IMR-90 (cell line): ENCODE results near the gene RGS5. TPM values are rescaled to one million over a fixed set of nuclear protein-coding genes. Genes with fewer than 3 reads are reported as not detected.

Experiments used
- ATAC-seq: fragments of 200-7000 bp; cut with Tn5 transposase; 2 replicates; pipeline ENCODE4 v1.9.1; 2020; ENCODE audit warnings: low read depth, mild to moderate bottlenecking, moderate library complexity
- BruUV-seq: library from RNA; stranded (reverse); fragments of 400-500 nt; replicated peaks from 2 replicates; lab custom pipeline; 2021; lab: Mats Ljungman, UMichigan
- CTCF ChIA-PET: fragments of 300-600 bp; formaldehyde crosslinking; extraction: SDS; loops from one replicate; lab custom pipeline; 2021; ENCODE audit warnings: antibody characterized with exemption; lab: Yijun Ruan, JAX
- POLR2A ChIA-PET: fragments of 300-600 bp; sonication (Branson Sonifier 250); formaldehyde crosslinking; loops from one replicate; lab custom pipeline; 2022; ENCODE audit warnings: antibody characterized with exemption; ENCODE audit not compliant: unreplicated experiment; lab: Charles Lee
- DNase-seq: peaks from one replicate; pipeline ENCODE4 v3.0.0; 2013
- H2AFZ ChIP-seq: replicated peaks from 2 replicates; pipeline ENCODE3; 2013; ENCODE audit warnings: low read length, mild to moderate bottlenecking; ENCODE audit not compliant: poor library complexity
- H2AK5ac ChIP-seq: 2 replicates; pipeline ENCODE4 v1.6.1; 2013; ENCODE audit warnings: low read depth, low read length, inconsistent platforms
- H2AK9ac ChIP-seq: replicated peaks from 2 replicates; pipeline ENCODE3; 2013; ENCODE audit warnings: mild to moderate bottlenecking, low read depth, low read length, moderate library complexity; ENCODE audit not compliant: poor library complexity
- H2BK120ac ChIP-seq: 2 replicates; pipeline ENCODE4 v1.6.1; 2013; ENCODE audit warnings: low read depth, low read length, inconsistent platforms
- H2BK15ac ChIP-seq: 3 replicates; pipeline ENCODE4 v1.6.1; 2013; ENCODE audit warnings: low read depth, low read length, inconsistent platforms
- H2BK20ac ChIP-seq: 2 replicates; pipeline ENCODE4 v1.6.1; 2013; ENCODE audit warnings: low read depth, mild to moderate bottlenecking, inconsistent platforms, low read length, moderate library complexity
- H2BK5ac ChIP-seq: 2 replicates; pipeline ENCODE4 v1.6.1; 2013; ENCODE audit warnings: mild to moderate bottlenecking, low read depth, low read length, inconsistent platforms; ENCODE audit not compliant: poor library complexity, severe bottlenecking
- H3K14ac ChIP-seq: replicated peaks from 2 replicates; pipeline ENCODE4 v1.6.1; 2013; ENCODE audit warnings: low read depth, low read length, inconsistent platforms
- H3K18ac ChIP-seq: 2 replicates; pipeline ENCODE4 v1.6.1; 2013; ENCODE audit warnings: low read depth, low read length, control low read depth
- H3K23ac ChIP-seq: 2 replicates; pipeline ENCODE4 v1.6.1; 2013; ENCODE audit warnings: low read depth, low read length, inconsistent platforms
- H3K27ac ChIP-seq: 2 replicates; pipeline ENCODE4 v1.5.1; 2013; ENCODE audit warnings: mild to moderate bottlenecking, control low read depth, low read length; ENCODE audit not compliant: insufficient read depth
- H3K27me3 ChIP-seq: 2 replicates; pipeline ENCODE4 v1.6.1; 2013; ENCODE audit warnings: low read length; ENCODE audit not compliant: control insufficient read depth, insufficient read depth
- H3K36me3 ChIP-seq: 2 replicates; pipeline ENCODE4 v1.6.1; 2013; ENCODE audit warnings: low read length, mixed read lengths; ENCODE audit not compliant: control insufficient read depth, insufficient read depth
- H3K4ac ChIP-seq: 2 replicates; pipeline ENCODE4 v1.6.1; 2013; ENCODE audit warnings: low read depth, low read length, inconsistent platforms
- H3K4me1 ChIP-seq: 2 replicates; pipeline ENCODE4 v1.6.1; 2013; ENCODE audit warnings: low read length, mixed read lengths; ENCODE audit not compliant: control insufficient read depth, insufficient read depth
- H3K4me2 ChIP-seq: 2 replicates; pipeline ENCODE4 v1.6.1; 2013; ENCODE audit warnings: low read depth, mild to moderate bottlenecking, control low read depth, low read length, moderate library complexity
- H3K4me3 ChIP-seq: 2 replicates; pipeline ENCODE4 v1.5.1; 2013; ENCODE audit warnings: low read depth, mild to moderate bottlenecking, control low read depth, low read length, moderate library complexity; ENCODE audit not compliant: insufficient read depth
- H3K56ac ChIP-seq: 2 replicates; pipeline ENCODE4 v1.6.1; 2013; ENCODE audit warnings: low read length, inconsistent platforms; ENCODE audit not compliant: insufficient read depth; ENCODE audit errors: extremely low read depth
- H3K79me1 ChIP-seq, 2 experiments: 2 replicates each; pipeline ENCODE4 v1.6.1; 2013; ENCODE audit warnings: low read length in 2 of 2, inconsistent platforms in 1 of 2, low read depth in 1 of 2
- H3K9ac ChIP-seq: 2 replicates; pipeline ENCODE4 v1.6.1; 2013; ENCODE audit warnings: low read depth, low read length, control low read depth
- H3K9me1 ChIP-seq: 2 replicates; pipeline ENCODE4 v1.6.1; 2013; ENCODE audit warnings: low read length, inconsistent platforms; ENCODE audit not compliant: insufficient read depth
- H3K9me3 ChIP-seq: 2 replicates; pipeline ENCODE4 v1.6.1; 2013; ENCODE audit warnings: low read length; ENCODE audit not compliant: control insufficient read depth, insufficient read depth
- H4K20me1 ChIP-seq: 2 replicates; pipeline ENCODE4 v1.6.1; 2013; ENCODE audit warnings: low read length, inconsistent platforms; ENCODE audit not compliant: insufficient read depth
- H4K5ac ChIP-seq: 2 replicates; pipeline ENCODE4 v1.6.1; 2013; ENCODE audit warnings: mild to moderate bottlenecking, low read depth, low read length, control low read depth
- H4K8ac ChIP-seq, 2 experiments: 2 replicates each; pipeline ENCODE4 v1.6.1; 2013; ENCODE audit warnings: low read depth in 2 of 2, low read length in 2 of 2, control low read depth in 1 of 2, inconsistent platforms in 1 of 2
- H4K91ac ChIP-seq: 2 replicates; pipeline ENCODE4 v1.6.1; 2013; ENCODE audit warnings: low read depth, low read length, inconsistent platforms; ENCODE audit not compliant: insufficient read depth
- BHLHE40 ChIP-seq: fragments of 150-350 bp; IDR thresholded peaks from 2 replicates; pipeline ENCODE4 v1.6.1; 2016; ENCODE audit warnings: mild to moderate bottlenecking, low read depth, low read length
- CEBPB ChIP-seq: IDR thresholded peaks from 2 replicates; pipeline ENCODE4 v1.6.1; 2012; ENCODE audit warnings: low read depth, low read length, improper control_type of control experiment
- CHD1 ChIP-seq: IDR thresholded peaks from 2 replicates; pipeline ENCODE4 v1.6.1; 2012; ENCODE audit warnings: low read depth, low read length, improper control_type of control experiment
- CTCF ChIP-seq: conservative IDR thresholded peaks from 2 replicates; pipeline ENCODE4 v1.5.1; 2012; ENCODE audit warnings: mild to moderate bottlenecking, low read depth, low read length, improper control_type of control experiment
- ELK1 ChIP-seq: fragments of 150-350 bp; IDR thresholded peaks from 2 replicates; pipeline ENCODE4 v1.6.1; 2016; ENCODE audit warnings: low read depth, mild to moderate bottlenecking, low read length, moderate library complexity, borderline replicate concordance
- FOS ChIP-seq: fragments of 150-350 bp; IDR thresholded peaks from 2 replicates; pipeline ENCODE4 v1.6.1; 2016; ENCODE audit warnings: low read depth, low read length
- MAFK ChIP-seq: IDR thresholded peaks from 2 replicates; pipeline ENCODE4 v1.6.1; 2012; ENCODE audit warnings: low read depth, low read length, improper control_type of control experiment
- MAZ ChIP-seq: IDR thresholded peaks from 2 replicates; pipeline ENCODE4 v1.6.1; 2012; ENCODE audit warnings: low read depth, mild to moderate bottlenecking, low read length, improper control_type of control experiment, moderate library complexity, borderline replicate concordance
- MXI1 ChIP-seq: IDR thresholded peaks from 2 replicates; pipeline ENCODE4 v1.6.1; 2012; ENCODE audit warnings: low read depth, mild to moderate bottlenecking, low read length, moderate library complexity, borderline replicate concordance
- NFE2L2 ChIP-seq: fragments of 150-350 bp; IDR thresholded peaks from 2 replicates; pipeline ENCODE4 v1.6.1; 2016; ENCODE audit warnings: low read depth, mild to moderate bottlenecking, low read length
- POLR2A ChIP-seq: IDR thresholded peaks from 2 replicates; pipeline ENCODE4 v1.6.1; 2012; ENCODE audit warnings: mild to moderate bottlenecking, low read depth, low read length
- RAD21 ChIP-seq: IDR thresholded peaks from 2 replicates; pipeline ENCODE4 v1.6.1; 2012; ENCODE audit warnings: low read length, improper control_type of control experiment
- RCOR1 ChIP-seq: IDR thresholded peaks from 2 replicates; pipeline ENCODE4 v1.6.1; 2012; ENCODE audit warnings: mild to moderate bottlenecking, low read length, improper control_type of control experiment; ENCODE audit not compliant: insufficient replicate concordance
- RFX5 ChIP-seq: IDR thresholded peaks from 2 replicates; pipeline ENCODE4 v1.8.0; 2012; ENCODE audit warnings: low read depth, mild to moderate bottlenecking, low read length, moderate library complexity
- SMC3 ChIP-seq: fragments of 150-350 bp; IDR thresholded peaks from 2 replicates; pipeline ENCODE4 v1.6.1; 2016; ENCODE audit warnings: low read depth, mild to moderate bottlenecking, antibody characterized with exemption, low read length, moderate library complexity
- USF2 ChIP-seq: fragments of 150-350 bp; IDR thresholded peaks from 2 replicates; pipeline ENCODE4 v1.6.1; 2017; ENCODE audit warnings: mild to moderate bottlenecking, antibody characterized with exemption, low read length, low read depth
- WGBS, 2 experiments: methylation state at CpG; one replicate each; pipeline versions ENCODE4 v1.1.5 to v1.1.7; 2013; ENCODE audit warnings: missing lambda C conversion rate in 2 of 2; ENCODE audit not compliant: insufficient read length in 1 of 2; ENCODE audit errors: extremely low coverage in 2 of 2; 5-methylcytosine and 5-hydroxymethylcytosine counted together
- dilution Hi-C: fragments of 300-500 bp; cut with HindIII; formaldehyde crosslinking; loops from one replicate; pipeline ENCODE4 v1.14.3; 2018; ENCODE audit warnings: low sequenced_read_pairs; ENCODE audit not compliant: unreplicated experiment
- in situ Hi-C: fragments of 300-500 bp; cut with MboI; formaldehyde crosslinking; loops from 3 replicates; pipeline ENCODE4 v1.14.3; 2019; ENCODE audit warnings: low sequenced_read_pairs, inconsistent platforms, mixed read lengths
- intact Hi-C: fragments of 100-400 bp; cut with micrococcal nuclease; formaldehyde crosslinking; loops from 2 replicates; pipeline ENCODE4 v1.10.0; 2022
- polyA plus RNA-seq, 3 experiments: library from polyadenylated mRNA; depleted of rRNA; stranded (reverse); fragments of >200 nt; gene quantifications; 2 replicates each; pipeline ENCODE4 v1.2.3, GENCODE V29; 2012; ENCODE audit warnings: low replicate concordance in 1 of 3
- total RNA-seq: library from RNA; depleted of rRNA; stranded (reverse); fragments of >200 nt; gene quantifications from 2 replicates; pipeline ENCODE4 v1.2.3, GENCODE V29; 2012

RGS5 gene
- total and polyA plus RNA-seq, 2 of the 4 experiments (the other 2 are of a cell fraction), result 21.4 to 40.0 TPM

GRCh38 chr1:163104385-163105099 is 98.2 kb downstream of the RGS5 start:
- Histone ChIP-seq H4K91ac (no peak overlapping the region), H2BK5ac (no peak overlapping the region), H3K23ac (no peak overlapping the region), H4K8ac (no peak overlapping the region), H2BK15ac (no peak overlapping the region), H3K4me3 (no peak overlapping the region), H2AK9ac (no peak overlapping the region), H3K9ac (no peak overlapping the region), H2BK20ac (no peak overlapping the region), H3K36me3 (no peaks in the 10 kb centered on the region), H3K14ac (no peak overlapping the region), H3K79me1 (no peaks in the 10 kb centered on the region), H2AFZ (no peak overlapping the region), H2BK120ac (no peak overlapping the region), H2AK5ac (no peak overlapping the region), H3K56ac (no peak overlapping the region), H3K9me3 (no peaks in the 10 kb centered on the region), H3K4me1 (no peaks in the 10 kb centered on the region), H3K4me2 (no peak overlapping the region), H3K4ac (no peak overlapping the region), H3K9me1 (no peaks in the 10 kb centered on the region), H3K27ac (no peak overlapping the region), H4K20me1 (no peaks in the 10 kb centered on the region), H3K18ac (no peak overlapping the region), H3K27me3 (no peaks in the 10 kb centered on the region), H4K5ac (no peak overlapping the region)
- dilution Hi-C loops, result no loop called here
- ChIA-PET POLR2A (no interaction called here), CTCF (interaction anchor here (1.3 kb wide), 1 partner anchor 14 kb away, joined by 4 read pairs; no protein-coding TSS in a partner anchor)
- intact Hi-C loops, result no loop called here
- 80% methylated on average over 1 of the region's 4 CpGs; no CpG with 5 or more reads in 1 of the 2 experiments for WGBS, 2 experiments
- TF ChIP-seq MXI1 (no peak), RFX5 (no peak), RCOR1 (no peak), NFE2L2 (no peak), SMC3 (no peak), MAFK (no peak), ELK1 (no peak), POLR2A (no peak), USF2 (no peak), CTCF (no peak), CEBPB (no peak), RAD21 (no peak), BHLHE40 (no peak), CHD1 (no peak), FOS (no peak), MAZ (no peak)
- 0 out of 2 replicates have a peak, but pooled peaks have one; percentile 24 for ATAC-seq
- in situ Hi-C loops, result no loop called here
- no peak for DNase-seq
- BruUV-seq, result no TSS peak
